GM23338 (cell line): Measurements from ENCODE around the gene TRIM54.
"Not testable (repeated sequence)": the region's sequence is repeated elsewhere in the genome, so short reads cannot be mapped to it uniquely, and the experiment has no call there.

ENCODE experiments used
- CREB1 ChIP-seq: fragments of 250-450 bp; sonication (Bioruptor Pico); IDR thresholded peaks from 2 replicates; pipeline ENCODE4 v1.5.0; 2020; ENCODE audit warnings: low read depth, mild to moderate bottlenecking, moderate library complexity
- EZH2 ChIP-seq: fragments of 200-600 bp; sonication (generic); IDR thresholded peaks from one replicate; pipeline ENCODE4 v1.8.0; 2017; ENCODE audit warnings: antibody characterized with exemption, mild to moderate bottlenecking, low read depth; ENCODE audit not compliant: unreplicated experiment
- EZH2phosphoT487 ChIP-seq: fragments of 200-600 bp; sonication (generic); IDR thresholded peaks from one replicate; pipeline ENCODE4 v1.8.1; 2018; ENCODE audit warnings: antibody characterized with exemption; ENCODE audit not compliant: unreplicated experiment
- JUNB ChIP-seq: IDR thresholded peaks from one replicate; pipeline ENCODE4 v1.6.1; 2016; ENCODE audit warnings: antibody characterized with exemption; ENCODE audit not compliant: unreplicated experiment
- NANOG ChIP-seq: IDR thresholded peaks from 2 replicates; pipeline ENCODE4 v1.6.1; 2016; ENCODE audit warnings: antibody characterized with exemption, borderline replicate concordance
- POLR2AphosphoS5 ChIP-seq: IDR thresholded peaks from 2 replicates; pipeline ENCODE4 v1.6.1; 2016; ENCODE audit warnings: antibody characterized with exemption, low read depth
- STAT1 ChIP-seq: IDR thresholded peaks from one replicate; pipeline ENCODE4 v1.6.1; 2016; ENCODE audit warnings: antibody characterized with exemption; ENCODE audit not compliant: unreplicated experiment
- ZNF114 ChIP-seq: fragments of 250-450 bp; sonication (Bioruptor Pico); IDR thresholded peaks from 2 replicates; pipeline ENCODE4 v1.5.0; 2020; ENCODE audit warnings: mild to moderate bottlenecking, moderate library complexity
- TF ChIP-seq, protein P1 (sequence below), 2 experiments: fragments of 200-600 bp in 1 of 2; sonication (generic) in 1 of 2; conservative IDR thresholded peaks; 2 replicates each; pipeline versions ENCODE4 v1.5.1 to v1.6.1; 2016 to 2017; ENCODE audit warnings: antibody characterized with exemption in 2 of 2, low read depth in 2 of 2, mild to moderate bottlenecking in 2 of 2, moderate library complexity in 1 of 2
- TF ChIP-seq, protein P2 (sequence below): IDR thresholded peaks from one replicate; pipeline ENCODE4 v1.6.1; 2018; ENCODE audit warnings: antibody characterized with exemption; ENCODE audit not compliant: unreplicated experiment
- TF ChIP-seq, protein P3 (sequence below): IDR thresholded peaks from 2 replicates; pipeline ENCODE4 v1.6.1; 2016; ENCODE audit warnings: antibody characterized with exemption

DNA sequence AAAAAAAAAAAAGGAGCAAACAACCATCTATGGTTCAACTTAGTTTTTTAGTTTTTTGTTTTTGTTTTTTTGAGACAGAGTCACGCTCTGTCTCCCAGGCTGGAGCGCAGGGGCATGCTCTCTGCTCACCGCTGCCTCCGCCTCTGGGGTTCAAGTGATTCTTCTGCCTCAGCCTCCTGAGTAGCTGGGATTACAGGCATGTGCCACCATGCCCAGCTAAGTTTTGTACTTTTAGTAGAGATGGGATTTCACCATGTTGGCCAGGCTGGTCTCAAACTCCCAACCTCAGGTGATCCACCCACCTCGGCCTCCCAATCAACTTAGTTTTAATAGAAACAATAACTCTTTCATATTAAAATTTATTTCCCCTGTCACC is 71.1 kb downstream of the TRIM54 start:
- TF ChIP-seq, protein P1, sequence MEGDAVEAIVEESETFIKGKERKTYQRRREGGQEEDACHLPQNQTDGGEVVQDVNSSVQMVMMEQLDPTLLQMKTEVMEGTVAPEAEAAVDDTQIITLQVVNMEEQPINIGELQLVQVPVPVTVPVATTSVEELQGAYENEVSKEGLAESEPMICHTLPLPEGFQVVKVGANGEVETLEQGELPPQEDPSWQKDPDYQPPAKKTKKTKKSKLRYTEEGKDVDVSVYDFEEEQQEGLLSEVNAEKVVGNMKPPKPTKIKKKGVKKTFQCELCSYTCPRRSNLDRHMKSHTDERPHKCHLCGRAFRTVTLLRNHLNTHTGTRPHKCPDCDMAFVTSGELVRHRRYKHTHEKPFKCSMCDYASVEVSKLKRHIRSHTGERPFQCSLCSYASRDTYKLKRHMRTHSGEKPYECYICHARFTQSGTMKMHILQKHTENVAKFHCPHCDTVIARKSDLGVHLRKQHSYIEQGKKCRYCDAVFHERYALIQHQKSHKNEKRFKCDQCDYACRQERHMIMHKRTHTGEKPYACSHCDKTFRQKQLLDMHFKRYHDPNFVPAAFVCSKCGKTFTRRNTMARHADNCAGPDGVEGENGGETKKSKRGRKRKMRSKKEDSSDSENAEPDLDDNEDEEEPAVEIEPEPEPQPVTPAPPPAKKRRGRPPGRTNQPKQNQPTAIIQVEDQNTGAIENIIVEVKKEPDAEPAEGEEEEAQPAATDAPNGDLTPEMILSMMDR (conservative IDR thresholded peaks at IDR 0.05; ENCODE audit: low read depth in 2 of 2) = not testable (repeated sequence)
- TF ChIP-seq POLR2AphosphoS5; EZH2; ZNF114 (CRISPR knock-in tag); EZH2phosphoT487; JUNB; CREB1 (CRISPR knock-in tag); NANOG; STAT1: not testable (repeated sequence)
- TF ChIP-seq, protein P2, sequence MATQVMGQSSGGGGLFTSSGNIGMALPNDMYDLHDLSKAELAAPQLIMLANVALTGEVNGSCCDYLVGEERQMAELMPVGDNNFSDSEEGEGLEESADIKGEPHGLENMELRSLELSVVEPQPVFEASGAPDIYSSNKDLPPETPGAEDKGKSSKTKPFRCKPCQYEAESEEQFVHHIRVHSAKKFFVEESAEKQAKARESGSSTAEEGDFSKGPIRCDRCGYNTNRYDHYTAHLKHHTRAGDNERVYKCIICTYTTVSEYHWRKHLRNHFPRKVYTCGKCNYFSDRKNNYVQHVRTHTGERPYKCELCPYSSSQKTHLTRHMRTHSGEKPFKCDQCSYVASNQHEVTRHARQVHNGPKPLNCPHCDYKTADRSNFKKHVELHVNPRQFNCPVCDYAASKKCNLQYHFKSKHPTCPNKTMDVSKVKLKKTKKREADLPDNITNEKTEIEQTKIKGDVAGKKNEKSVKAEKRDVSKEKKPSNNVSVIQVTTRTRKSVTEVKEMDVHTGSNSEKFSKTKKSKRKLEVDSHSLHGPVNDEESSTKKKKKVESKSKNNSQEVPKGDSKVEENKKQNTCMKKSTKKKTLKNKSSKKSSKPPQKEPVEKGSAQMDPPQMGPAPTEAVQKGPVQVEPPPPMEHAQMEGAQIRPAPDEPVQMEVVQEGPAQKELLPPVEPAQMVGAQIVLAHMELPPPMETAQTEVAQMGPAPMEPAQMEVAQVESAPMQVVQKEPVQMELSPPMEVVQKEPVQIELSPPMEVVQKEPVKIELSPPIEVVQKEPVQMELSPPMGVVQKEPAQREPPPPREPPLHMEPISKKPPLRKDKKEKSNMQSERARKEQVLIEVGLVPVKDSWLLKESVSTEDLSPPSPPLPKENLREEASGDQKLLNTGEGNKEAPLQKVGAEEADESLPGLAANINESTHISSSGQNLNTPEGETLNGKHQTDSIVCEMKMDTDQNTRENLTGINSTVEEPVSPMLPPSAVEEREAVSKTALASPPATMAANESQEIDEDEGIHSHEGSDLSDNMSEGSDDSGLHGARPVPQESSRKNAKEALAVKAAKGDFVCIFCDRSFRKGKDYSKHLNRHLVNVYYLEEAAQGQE = not testable (repeated sequence)
- TF ChIP-seq, protein P3, sequence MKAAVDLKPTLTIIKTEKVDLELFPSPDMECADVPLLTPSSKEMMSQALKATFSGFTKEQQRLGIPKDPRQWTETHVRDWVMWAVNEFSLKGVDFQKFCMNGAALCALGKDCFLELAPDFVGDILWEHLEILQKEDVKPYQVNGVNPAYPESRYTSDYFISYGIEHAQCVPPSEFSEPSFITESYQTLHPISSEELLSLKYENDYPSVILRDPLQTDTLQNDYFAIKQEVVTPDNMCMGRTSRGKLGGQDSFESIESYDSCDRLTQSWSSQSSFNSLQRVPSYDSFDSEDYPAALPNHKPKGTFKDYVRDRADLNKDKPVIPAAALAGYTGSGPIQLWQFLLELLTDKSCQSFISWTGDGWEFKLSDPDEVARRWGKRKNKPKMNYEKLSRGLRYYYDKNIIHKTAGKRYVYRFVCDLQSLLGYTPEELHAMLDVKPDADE = not testable (repeated sequence)
